Lung (tissue), 12 donors: ENCODE data around the gene TEDDM1. TPM values are rescaled to one million over a fixed set of nuclear protein-coding genes. Genes with fewer than 3 reads are reported as not detected.

ENCODE experiments used
- ATAC-seq: fragments of 200-7000 bp; cut with Tn5 transposase; one replicate; pipeline ENCODE4 v1.9.1; 2020; ENCODE audit warnings: moderate number of reproducible peaks; ENCODE audit not compliant: insufficient read depth, low FRiP score
- DNase-seq, 3 donors: peaks; one replicate each; pipeline ENCODE4 v3.0.0-alpha.2; 2013 to 2017
- H3K27ac ChIP-seq, 2 donors: one replicate each; pipeline ENCODE4 v1.5.1; 2013; ENCODE audit warnings: mild to moderate bottlenecking in 2 of 2, moderate library complexity in 2 of 2, control low read depth in 1 of 2, inconsistent platforms in 1 of 2, low read depth in 1 of 2, low read length in 1 of 2
- H3K27me3 ChIP-seq, 3 donors: one replicate each; pipeline ENCODE4 v1.5.1; 2013; ENCODE audit warnings: low read length in 2 of 3; ENCODE audit not compliant: control insufficient read depth in 3 of 3, insufficient read depth in 3 of 3
- H3K36me3 ChIP-seq, 4 donors: one replicate each; pipeline ENCODE4 v1.5.1; 2013; ENCODE audit warnings: low read length in 4 of 4, mild to moderate bottlenecking in 1 of 4, moderate library complexity in 1 of 4; ENCODE audit not compliant: control insufficient read depth in 4 of 4, insufficient read depth in 4 of 4
- H3K4me1 ChIP-seq, 5 donors: one replicate each; pipeline ENCODE4 v1.5.1; 2013; ENCODE audit warnings: low read length in 5 of 5, mild to moderate bottlenecking in 2 of 5, moderate library complexity in 1 of 5; ENCODE audit not compliant: control insufficient read depth in 5 of 5, insufficient read depth in 5 of 5
- H3K4me3 ChIP-seq: one replicate; pipeline ENCODE4 v1.5.1; 2013; ENCODE audit warnings: mild to moderate bottlenecking, control low read depth, moderate library complexity
- H3K9ac ChIP-seq, 2 donors: one replicate each; pipeline ENCODE4 v1.5.1; 2013; ENCODE audit warnings: low read length in 2 of 2, control low read depth in 1 of 2; ENCODE audit not compliant: insufficient read depth in 1 of 2
- H3K9me3 ChIP-seq, 4 donors: one replicate each; pipeline ENCODE4 v1.5.1; 2013; ENCODE audit warnings: low read length in 3 of 4, mild to moderate bottlenecking in 1 of 4, moderate library complexity in 1 of 4; ENCODE audit not compliant: control insufficient read depth in 4 of 4, insufficient read depth in 3 of 4
- WGBS, 2 donors: extraction: QIAGEN DNeasy Blood & Tissue Kit; methylation state at CpG; one replicate each; pipeline ENCODE4 v1.1.7; 2013; 5-methylcytosine and 5-hydroxymethylcytosine counted together
- polyA plus RNA-seq, 2 donors: library from polyadenylated mRNA; stranded (reverse); fragments of 200-250 nt; gene quantifications; one replicate each; pipeline ENCODE4 v1.2.1, GENCODE V29; 2013
- total RNA-seq, 2 donors: library from RNA; depleted of rRNA in 1 of 2; stranded (reverse); fragments of >200 nt in 1 of 2; gene quantifications; one replicate each; pipeline ENCODE4 v1.2.1, GENCODE V29; 2014 to 2021
- TF ChIP-seq, protein P1 (sequence below): IDR thresholded peaks from 2 replicates; pipeline ENCODE4 v1.5.1; 2012; ENCODE audit warnings: mild to moderate bottlenecking; ENCODE audit errors: control extremely low read depth, extremely low read depth
- donor health status: control.
- donor health status: control.
- donor health status: Bipolar disorder and iron deficiency.
- donor health status: healthy.
- donor health status: DM: yes; HTN: yes; CAD: no.

TEDDM1 gene
- total and polyA plus RNA-seq, 4 donors, result not detected

GRCh38 chr1:182383934-182384333 is 16.5 kb downstream of the TEDDM1 start:
- Histone ChIP-seq H3K27ac (no peak overlapping the region), H3K36me3 (peaks cover 50 to 71% (median 58%) of the 10 kb centered on the region in 4 donors), H3K9ac (no peak overlapping the region), H3K4me3 (no peak overlapping the region), H3K9me3 (no peaks in the 10 kb centered on the region), H3K4me1 (peaks cover 0 to 11% (median 1%) of the 10 kb centered on the region in 5 donors), H3K27me3 (no peaks in the 10 kb centered on the region)
- ATAC-seq (no peak), DNase-seq (no peak)
- 90% methylated on average over 7 of the region's 7 CpGs for WGBS, 2 donors
- TF ChIP-seq, protein P1, sequence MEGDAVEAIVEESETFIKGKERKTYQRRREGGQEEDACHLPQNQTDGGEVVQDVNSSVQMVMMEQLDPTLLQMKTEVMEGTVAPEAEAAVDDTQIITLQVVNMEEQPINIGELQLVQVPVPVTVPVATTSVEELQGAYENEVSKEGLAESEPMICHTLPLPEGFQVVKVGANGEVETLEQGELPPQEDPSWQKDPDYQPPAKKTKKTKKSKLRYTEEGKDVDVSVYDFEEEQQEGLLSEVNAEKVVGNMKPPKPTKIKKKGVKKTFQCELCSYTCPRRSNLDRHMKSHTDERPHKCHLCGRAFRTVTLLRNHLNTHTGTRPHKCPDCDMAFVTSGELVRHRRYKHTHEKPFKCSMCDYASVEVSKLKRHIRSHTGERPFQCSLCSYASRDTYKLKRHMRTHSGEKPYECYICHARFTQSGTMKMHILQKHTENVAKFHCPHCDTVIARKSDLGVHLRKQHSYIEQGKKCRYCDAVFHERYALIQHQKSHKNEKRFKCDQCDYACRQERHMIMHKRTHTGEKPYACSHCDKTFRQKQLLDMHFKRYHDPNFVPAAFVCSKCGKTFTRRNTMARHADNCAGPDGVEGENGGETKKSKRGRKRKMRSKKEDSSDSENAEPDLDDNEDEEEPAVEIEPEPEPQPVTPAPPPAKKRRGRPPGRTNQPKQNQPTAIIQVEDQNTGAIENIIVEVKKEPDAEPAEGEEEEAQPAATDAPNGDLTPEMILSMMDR, result no peak

- WGBS, 2 donors, result 83 to 88% methylated on average over 4 of the region's 4 CpGs
- ATAC-seq (no peak), DNase-seq (no peak)
- no peaks in the 10 kb centered on the region for H3K27me3 ChIP-seq
- H3K36me3 ChIP-seq, result peaks cover 45 to 65% (median 54%) of the 10 kb centered on the region in 4 donors
- H3K27ac ChIP-seq, result no peak overlapping the region
- no peaks in the 10 kb centered on the region for H3K9me3 ChIP-seq
- TF ChIP-seq, protein P1, result no peak
- peaks cover 0 to 11% (median 0%) of the 10 kb centered on the region in 5 donors for H3K4me1 ChIP-seq
- no peak overlapping the region for H3K9ac ChIP-seq
- no peak overlapping the region for H3K4me3 ChIP-seq
Observed at GRCh38 chr1:182383037-182383661, 17.3 kb downstream of the TEDDM1 start.

GRCh38 chr1:182381962-182382819 is 18.3 kb downstream of the TEDDM1 start:
- no peak for ATAC-seq
- H3K27me3 ChIP-seq, result no peaks in the 10 kb centered on the region
- TF ChIP-seq, protein P1, result no peak
- no peak for DNase-seq
- H3K27ac ChIP-seq, result no peak overlapping the region
- H3K36me3 ChIP-seq, result peaks cover 42 to 55% (median 47%) of the 10 kb centered on the region in 4 donors
- no peaks in the 10 kb centered on the region for H3K9me3 ChIP-seq
- 89 to 94% methylated on average over 9 of the region's 9 CpGs for WGBS, 2 donors
- no peak overlapping the region for H3K4me3 ChIP-seq
- H3K4me1 ChIP-seq, result peaks cover 0 to 13% (median 0%) of the 10 kb centered on the region in 5 donors
- no peak overlapping the region for H3K9ac ChIP-seq
